B cell (primary cell): ENCODE results near the gene ENOX1. TPM values are rescaled to one million over a fixed set of nuclear protein-coding genes. Genes with fewer than 3 reads are reported as not detected.

Source experiments
- ATAC-seq: fragments of 200-7000 bp; cut with Tn5 transposase; one replicate; pipeline ENCODE4 v1.10.0; 2021; ENCODE audit warnings: low read depth, mild to moderate bottlenecking, moderate number of reproducible peaks, moderate library complexity
- CTCF ChIA-PET: fragments of 350-600 bp; sonication (Branson Sonifier 250); formaldehyde crosslinking; loops from one replicate; lab custom pipeline; 2021; ENCODE audit warnings: antibody characterized with exemption, inconsistent platforms; lab: Charles Lee
- POLR2A ChIA-PET: fragments of 350-600 bp; sonication (Branson Sonifier 250); formaldehyde crosslinking; loops from one replicate; lab custom pipeline; 2021; ENCODE audit warnings: antibody characterized with exemption; lab: Charles Lee
- DNase-seq: peaks from one replicate; pipeline ENCODE4 v3.0.0; 2013
- H2AFZ ChIP-seq: 2 replicates; pipeline ENCODE4 v1.6.1; 2012; ENCODE audit warnings: mild to moderate bottlenecking, low read depth, low read length; ENCODE audit not compliant: insufficient read depth, poor library complexity, severe bottlenecking
- H3K27ac ChIP-seq, 2 donors: 1 replicate in 1 of 2; 2 replicates in 1 of 2; pipeline ENCODE4 v1.5.1; 2012 to 2013; ENCODE audit warnings: low read length in 2 of 2, mild to moderate bottlenecking in 2 of 2, moderate library complexity in 1 of 2
- H3K27me3 ChIP-seq, 4 experiments: fragments of 200-600 bp in 1 of 4; sonication (generic) in 1 of 4; replicated peaks in 1 of 4; 1 replicate in 2 of 4; 2 replicates in 2 of 4; pipeline versions ENCODE4 v1.6.1 to v1.7.0; 2013 to 2016; ENCODE audit warnings: low read length in 3 of 4, mild to moderate bottlenecking in 2 of 4, mixed read lengths in 1 of 4, moderate library complexity in 1 of 4; ENCODE audit not compliant: insufficient read depth in 4 of 4, control insufficient read depth in 3 of 4; ENCODE audit errors: control extremely low read depth in 1 of 4
- H3K36me3 ChIP-seq, 2 experiments: replicated peaks in 1 of 2; 1 replicate in 1 of 2; 2 replicates in 1 of 2; pipeline versions ENCODE4 v1.6.1 to v1.7.1; 2013; ENCODE audit warnings: low read length in 1 of 2; ENCODE audit not compliant: insufficient read depth in 2 of 2, control insufficient read depth in 1 of 2; ENCODE audit errors: control extremely low read depth in 1 of 2, extremely low read depth in 1 of 2
- H3K4me1 ChIP-seq, 2 donors: fragments of 200-600 bp in 1 of 2; sonication (generic) in 1 of 2; 1 replicate in 1 of 2; 2 replicates in 1 of 2; pipeline versions ENCODE4 v1.5.1 to v1.6.1; 2013 to 2017; ENCODE audit warnings: low read length in 2 of 2; ENCODE audit not compliant: control insufficient read depth in 2 of 2, insufficient read depth in 2 of 2
- H3K4me2 ChIP-seq: replicated peaks from 2 replicates; pipeline ENCODE3; 2012; ENCODE audit warnings: mild to moderate bottlenecking, low read depth, low read length; ENCODE audit not compliant: poor library complexity, severe bottlenecking
- H3K4me3 ChIP-seq, 5 experiments: fragments of 200-600 bp in 1 of 5; sonication (generic) in 1 of 5; 1 replicate in 3 of 5; 2 replicates in 2 of 5; pipeline versions ENCODE4 v1.5.1 to v1.7.0; 2011 to 2016; ENCODE audit warnings: low read length in 4 of 5, mild to moderate bottlenecking in 4 of 5, low read depth in 2 of 5, control low read depth in 1 of 5, moderate library complexity in 1 of 5; ENCODE audit not compliant: insufficient read depth in 1 of 5; ENCODE audit errors: control extremely low read depth in 1 of 5, extremely low read depth in 1 of 5
- H3K79me2 ChIP-seq: fragments of 200-600 bp; sonication (generic); one replicate; pipeline ENCODE4 v1.6.0; 2016; ENCODE audit warnings: low read length; ENCODE audit not compliant: control insufficient read depth, insufficient read depth
- H3K9ac ChIP-seq: fragments of 200-600 bp; sonication (generic); 2 replicates; pipeline ENCODE4 v1.6.1; 2017; ENCODE audit warnings: mild to moderate bottlenecking, low read length, moderate library complexity
- H3K9me3 ChIP-seq, 3 donors: one replicate each; pipeline versions ENCODE4 v1.6.1 to v1.7.1; 2013; ENCODE audit warnings: low read length in 2 of 3; ENCODE audit not compliant: control insufficient read depth in 2 of 3, insufficient read depth in 1 of 3; ENCODE audit errors: control extremely low read depth in 1 of 3
- H4K20me1 ChIP-seq: 2 replicates; pipeline ENCODE4 v1.6.0; 2012; ENCODE audit warnings: mild to moderate bottlenecking, low read length; ENCODE audit not compliant: insufficient read depth, control insufficient read depth, poor library complexity, severe bottlenecking
- H3K27ac Mint-ChIP-seq: one replicate; pipeline ENCODE4 v1.8.0; 2021; ENCODE audit warnings: mixed read lengths
- H3K27me3 Mint-ChIP-seq: one replicate; pipeline ENCODE4 v1.8.0; 2021; ENCODE audit warnings: mixed read lengths
- H3K4me1 Mint-ChIP-seq: one replicate; pipeline ENCODE4 v1.8.0; 2021; ENCODE audit warnings: mixed read lengths
- H3K4me3 Mint-ChIP-seq: one replicate; pipeline ENCODE4 v1.8.0; 2021; ENCODE audit warnings: mixed read lengths
- H3K9me3 Mint-ChIP-seq: one replicate; pipeline ENCODE4 v1.8.0; 2022; ENCODE audit warnings: mixed read lengths; ENCODE audit not compliant: insufficient read depth
- CTCF ChIP-seq: fragments of 200-600 bp; IDR thresholded peaks from one replicate; pipeline ENCODE4 v1.8.0; 2022; ENCODE audit warnings: antibody characterized with exemption, mild to moderate bottlenecking
- EZH2 ChIP-seq: IDR thresholded peaks from 2 replicates; pipeline ENCODE4 v1.6.1; 2012; ENCODE audit warnings: borderline replicate concordance, low read depth, mild to moderate bottlenecking, moderate library complexity, low read length; ENCODE audit not compliant: insufficient read depth, poor library complexity, severe bottlenecking
- WGBS: methylation state at CpG from one replicate; pipeline ENCODE4 v1.1.5; 2013; ENCODE audit warnings: missing lambda C conversion rate; ENCODE audit not compliant: insufficient coverage; 5-methylcytosine and 5-hydroxymethylcytosine counted together
- intact Hi-C: fragments of 100-400 bp; cut with micrococcal nuclease; formaldehyde crosslinking; loops from one replicate; pipeline ENCODE4 v1.10.0; 2022
- polyA plus RNA-seq: library from polyadenylated mRNA; depleted of rRNA; stranded (reverse); fragments of >200 nt; gene quantifications from 2 replicates; pipeline ENCODE4 v1.2.3, GENCODE V29; 2012
- total RNA-seq, 2 donors: library from RNA; stranded (reverse); fragments of 120-200 nt in 1 of 2; gene quantifications; 1 replicate in 1 of 2; 2 replicates in 1 of 2; pipeline versions ENCODE4 v1.2.3 to v1.2.4, GENCODE V29; 2013 to 2022

ENOX1 gene
- total and polyA plus RNA-seq, 2 donors (not counting 1 experiment from before 2014, with no cell fraction given), result not detected

GRCh38 chr13:43744261-43745031, 42.3 kb downstream of the ENOX1 start:
- no peak overlapping the region for H3K4me3 Mint-ChIP-seq
- H3K79me2 ChIP-seq, result no peaks in the 10 kb centered on the region
- peaks cover 2% of the 10 kb centered on the region for H3K9me3 Mint-ChIP-seq
- intact Hi-C loops, result no loop called here
- H4K20me1 ChIP-seq, result no peaks in the 10 kb centered on the region
- H3K27ac Mint-ChIP-seq, result no peak overlapping the region
- no peak for DNase-seq
- no peak overlapping the region for H3K4me3 ChIP-seq
- H3K36me3 ChIP-seq, result no peaks in the 10 kb centered on the region
- H3K4me2 ChIP-seq, result no peak overlapping the region
- WGBS, result no CpG with 5 or more reads among the region's 5 CpGs
- no peaks in the 10 kb centered on the region for H3K27me3 ChIP-seq
- H3K4me1 ChIP-seq, result no peaks in the 10 kb centered on the region
- CTCF ChIA-PET, result no interaction called here
- H3K9me3 ChIP-seq, result no peaks in the 10 kb centered on the region
- no peak overlapping the region for H3K9ac ChIP-seq
- no peaks in the 10 kb centered on the region for H3K4me1 Mint-ChIP-seq
- POLR2A ChIA-PET, result no interaction called here
- no peak for ATAC-seq
- peaks cover 14% of the 10 kb centered on the region for H3K27me3 Mint-ChIP-seq
- no peak for TF ChIP-seq CTCF
- no peak for TF ChIP-seq EZH2
- H3K27ac ChIP-seq, result no peak overlapping the region
- H2AFZ ChIP-seq, result no peak overlapping the region

GRCh38 chr13:43742911-43743310, 43.9 kb downstream of the ENOX1 start:
- DNase-seq, result no peak
- no peak for ATAC-seq
- H3K4me3 Mint-ChIP-seq, result no peak overlapping the region
- H3K9me3 ChIP-seq, result no peaks in the 10 kb centered on the region
- no peaks in the 10 kb centered on the region for H4K20me1 ChIP-seq
- peaks cover 2% of the 10 kb centered on the region for H3K9me3 Mint-ChIP-seq
- intact Hi-C loops, result no loop called here
- no peak overlapping the region for H2AFZ ChIP-seq
- POLR2A ChIA-PET, result no interaction called here
- H3K4me1 Mint-ChIP-seq, result no peaks in the 10 kb centered on the region
- no peaks in the 10 kb centered on the region for H3K79me2 ChIP-seq
- CTCF ChIA-PET, result no interaction called here
- no peak overlapping the region for H3K4me2 ChIP-seq
- peaks cover 14% of the 10 kb centered on the region for H3K27me3 Mint-ChIP-seq
- H3K27ac ChIP-seq, result no peak overlapping the region
- no peak overlapping the region for H3K27ac Mint-ChIP-seq
- no peaks in the 10 kb centered on the region for H3K4me1 ChIP-seq
- no peaks in the 10 kb centered on the region for H3K36me3 ChIP-seq
- no peak overlapping the region for H3K9ac ChIP-seq
- TF ChIP-seq EZH2, result no peak
- TF ChIP-seq CTCF, result no peak
- no peaks in the 10 kb centered on the region for H3K27me3 ChIP-seq
- no peak overlapping the region for H3K4me3 ChIP-seq
